Measurements from ENCODE around the gene CLCA4.
"Not testable (repeated sequence)": the region's sequence is repeated elsewhere in the genome, so short reads cannot be mapped to it uniquely, and the experiment has no call there.

The CLCA4 gene

GRCh38 chr1:86530211-86530845 lies 16.6 kb upstream of the CLCA4 start:
- DNase-seq (ENCODE audit: low read depth, low spot score) = no peak

- DNase-seq (ENCODE audit: low read depth, low spot score) = no peak
These were observed 8.8 kb upstream of the CLCA4 start for GRCh38 chr1:86537928-86538695.

GRCh38 chr1:86538775-86539174 lies 8.1 kb upstream of the CLCA4 start:
- no peak for DNase-seq (ENCODE audit: low read depth, low spot score)

- no peak for DNase-seq (ENCODE audit: low read depth, low spot score)
These were observed 5.0 kb upstream of the CLCA4 start for GRCh38 chr1:86541859-86542258.

- DNase-seq (ENCODE audit: low read depth, low spot score) = no peak
These were observed 4.2 kb upstream of the CLCA4 start for GRCh38 chr1:86542631-86543030.

GRCh38 chr1:86548839-86549238 lies 2.0 kb downstream of the CLCA4 start:
- no peak for DNase-seq (ENCODE audit: low read depth, low spot score)

GRCh38 chr1:86551305-86551704 lies 4.4 kb downstream of the CLCA4 start:
- no peak for DNase-seq (ENCODE audit: low read depth, low spot score)

- DNase-seq (ENCODE audit: low read depth, low spot score) = no peak
These were observed 5.5 kb downstream of the CLCA4 start for GRCh38 chr1:86552376-86552775.

- DNase-seq (ENCODE audit: low read depth, low spot score) = no peak
These were observed 10.9 kb downstream of the CLCA4 start for GRCh38 chr1:86557739-86558138.

- no peak for DNase-seq (ENCODE audit: low read depth, low spot score)
These were observed 17.0 kb downstream of the CLCA4 start for GRCh38 chr1:86563849-86564248.

- DNase-seq (ENCODE audit: low read depth, low spot score) = no peak
These were observed 20.5 kb downstream of the CLCA4 start for GRCh38 chr1:86567341-86567740.

- no peak for DNase-seq (ENCODE audit: low read depth, low spot score)
These were observed 21.0 kb downstream of the CLCA4 start for GRCh38 chr1:86567878-86568277.

- DNase-seq (ENCODE audit: low read depth, low spot score) = no peak
These were observed 27.0 kb downstream of the CLCA4 start for GRCh38 chr1:86573763-86574484.

- DNase-seq (ENCODE audit: low read depth, low spot score) = no peak
These were observed 34.4 kb downstream of the CLCA4 start for GRCh38 chr1:86581231-86581630.

GRCh38 chr1:86582161-86582560 lies 35.3 kb downstream of the CLCA4 start:
- no peak for DNase-seq (ENCODE audit: low read depth, low spot score)

GRCh38 chr1:86583032-86583431 lies 36.2 kb downstream of the CLCA4 start:
- no peak for DNase-seq (ENCODE audit: low read depth, low spot score)

- DNase-seq (ENCODE audit: low read depth, low spot score) = no peak
These were observed 36.7 kb downstream of the CLCA4 start for GRCh38 chr1:86583593-86583992.

GRCh38 chr1:86594284-86594770 lies 47.4 kb downstream of the CLCA4 start:
- DNase-seq (ENCODE audit: low read depth, low spot score) = no peak

- no peak for DNase-seq (ENCODE audit: low read depth, low spot score)
These were observed 49.3 kb downstream of the CLCA4 start for GRCh38 chr1:86596224-86596623.

- no peak for DNase-seq (ENCODE audit: low read depth, low spot score)
These were observed 49.9 kb downstream of the CLCA4 start for GRCh38 chr1:86596741-86597290.

- not testable (repeated sequence) for DNase-seq (ENCODE audit: low read depth, low spot score)
These were observed 59.2 kb downstream of the CLCA4 start for GRCh38 chr1:86606080-86606479.

- DNase-seq (ENCODE audit: low read depth, low spot score) = no peak
These were observed 69.6 kb downstream of the CLCA4 start for GRCh38 chr1:86616433-86616832.
